ENCODE measurements around the gene ZNF302. TPM values are rescaled to one million over a fixed set of nuclear protein-coding genes. Genes with fewer than 3 reads are reported as not detected.

ZNF302 gene
- 5.0 and 5.5 TPM in 2 replicates for total RNA-seq

GRCh38 chr19:34677386-34678084 lies at the start of gene ZNF302:
Gene ZNF302 (plus strand): TSS chr19:34677678. CDS start chr19:34678805, 1,127 bp downstream.

GRCh38 chr19:34676697-34677385 lies 637 bp upstream of the ZNF302 start, which contains the start of gene SCGB2B2:
Gene SCGB2B2 (minus strand): TSS chr19:34677159. CDS start chr19:34594563, 82,596 bp downstream.

DNA sequence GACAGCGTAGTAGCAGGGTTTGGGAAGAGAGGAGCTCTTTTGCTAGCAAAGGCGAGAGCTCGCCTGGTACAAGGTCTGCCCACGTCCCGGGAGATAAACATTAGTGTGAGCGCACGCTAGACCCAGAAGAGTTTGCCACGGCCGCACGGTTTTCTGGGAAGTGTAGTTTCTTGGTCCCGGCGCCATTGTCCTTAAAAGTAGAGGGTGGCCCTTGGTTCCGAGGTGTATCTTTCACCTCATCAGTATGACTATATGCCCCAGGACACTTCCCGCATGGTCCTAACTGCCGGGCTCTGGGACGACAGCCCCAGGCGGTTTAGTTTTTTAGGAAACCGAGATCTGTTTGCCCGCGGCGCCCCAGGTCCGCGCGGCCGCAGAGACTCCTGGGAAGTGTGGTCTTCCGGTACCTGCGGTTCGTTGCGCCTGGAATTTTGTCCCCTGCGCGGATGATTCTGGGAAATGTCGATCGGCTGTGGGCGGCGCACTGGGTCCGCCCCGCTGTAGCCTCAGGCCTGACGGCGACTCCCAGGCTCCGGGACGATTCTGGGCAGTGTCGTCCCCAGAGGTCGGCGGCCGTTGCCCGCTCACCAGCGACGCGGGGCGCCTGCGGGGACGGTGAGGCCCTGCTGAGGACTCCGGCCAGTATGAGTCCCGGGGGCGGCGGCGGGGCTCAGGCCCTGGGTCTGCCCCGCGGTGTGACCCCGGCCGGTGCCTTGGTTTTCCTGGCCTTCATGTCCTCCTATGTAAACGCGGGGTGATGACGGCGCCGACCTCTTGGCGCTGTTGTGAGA lies 56.5 kb downstream of the ZNF302 start, which contains the start of gene ZNF181:
TSS of gene ZNF181 (plus strand) at position 498 of the 791 bp plus-strand sequence. CDS start 795 bp downstream, outside the sequence.

Other genes with a start within 250 kb of the ZNF302 start
- 87.1 and 106 TPM in 2 replicates for gene UBA2, start 249.3 kb upstream of the ZNF302 start, total RNA-seq
- gene WTIP, start 195.9 kb upstream of the ZNF302 start, total RNA-seq = 3.5 and 12.5 TPM in 2 replicates
- gene SCGB2B2, start 519 bp upstream of the ZNF302 start, total RNA-seq = not detected in 2 replicates
- 7.1 and 8.1 TPM in 2 replicates for gene ZNF181, start 56.6 kb downstream of the ZNF302 start, total RNA-seq
- gene ZNF599, start 95.5 kb downstream of the ZNF302 start, total RNA-seq = 3.3 and 6.5 TPM in 2 replicates
- gene ZNF30, start 249.2 kb downstream of the ZNF302 start, total RNA-seq = 0.99 and 1.3 TPM in 2 replicates